ENCODE results near the gene TRIM65.

DNA sequence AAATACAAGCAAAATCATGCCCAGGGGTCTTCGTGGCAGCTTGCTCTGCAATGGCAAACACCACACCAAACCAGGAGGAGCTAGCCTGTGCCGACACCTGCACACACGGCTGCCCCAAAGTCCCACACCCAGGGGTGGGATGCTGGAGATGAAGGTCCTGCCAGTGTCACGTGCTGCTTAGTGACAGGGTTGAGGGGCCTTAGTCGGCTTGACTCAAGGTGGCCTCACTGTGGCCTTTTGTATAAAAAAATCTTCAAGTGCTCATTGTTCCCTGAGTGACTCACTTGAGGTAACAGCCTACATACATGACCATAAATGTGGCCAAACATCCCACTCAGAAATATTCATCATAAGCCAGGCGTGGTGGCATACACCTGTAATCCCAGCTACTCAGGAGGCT lies 7.3 kb downstream of the TRIM65 start:
- TF ChIP-seq, protein P1, sequence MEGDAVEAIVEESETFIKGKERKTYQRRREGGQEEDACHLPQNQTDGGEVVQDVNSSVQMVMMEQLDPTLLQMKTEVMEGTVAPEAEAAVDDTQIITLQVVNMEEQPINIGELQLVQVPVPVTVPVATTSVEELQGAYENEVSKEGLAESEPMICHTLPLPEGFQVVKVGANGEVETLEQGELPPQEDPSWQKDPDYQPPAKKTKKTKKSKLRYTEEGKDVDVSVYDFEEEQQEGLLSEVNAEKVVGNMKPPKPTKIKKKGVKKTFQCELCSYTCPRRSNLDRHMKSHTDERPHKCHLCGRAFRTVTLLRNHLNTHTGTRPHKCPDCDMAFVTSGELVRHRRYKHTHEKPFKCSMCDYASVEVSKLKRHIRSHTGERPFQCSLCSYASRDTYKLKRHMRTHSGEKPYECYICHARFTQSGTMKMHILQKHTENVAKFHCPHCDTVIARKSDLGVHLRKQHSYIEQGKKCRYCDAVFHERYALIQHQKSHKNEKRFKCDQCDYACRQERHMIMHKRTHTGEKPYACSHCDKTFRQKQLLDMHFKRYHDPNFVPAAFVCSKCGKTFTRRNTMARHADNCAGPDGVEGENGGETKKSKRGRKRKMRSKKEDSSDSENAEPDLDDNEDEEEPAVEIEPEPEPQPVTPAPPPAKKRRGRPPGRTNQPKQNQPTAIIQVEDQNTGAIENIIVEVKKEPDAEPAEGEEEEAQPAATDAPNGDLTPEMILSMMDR (IDR thresholded peaks at IDR 0.05): no peak
- TF ChIP-seq POLR2A (IDR thresholded peaks at IDR 0.05): no peak
